Subcutaneous adipose tissue (tissue), 4 donors: Measurements from ENCODE around the gene INPP5A. TPM values are rescaled to one million over a fixed set of nuclear protein-coding genes. Genes with fewer than 3 reads are reported as not detected.

Experiments
- CTCF ChIP-seq: fragments of 450-650 bp; IDR thresholded peaks from one replicate; pipeline ENCODE4 v1.5.1; 2016; ENCODE audit warnings: low read depth, mild to moderate bottlenecking, control low read depth, antibody characterized with exemption, moderate library complexity
- total RNA-seq, 4 donors: library from RNA; depleted of rRNA; stranded (reverse); fragments of >200 nt; gene quantifications; one replicate each; pipeline ENCODE4 v1.1.0, GENCODE V29; 2016

The INPP5A gene
- total RNA-seq, 4 donors from 2014 or later = 23.1 to 34.1 (median 31.6) TPM

GRCh38 chr10:132614431-132615340 is 77.1 kb downstream of the INPP5A start:
- TF ChIP-seq CTCF = no peak

GRCh38 chr10:132615341-132616169 is 78.0 kb downstream of the INPP5A start:
- TF ChIP-seq CTCF = no peak

- TF ChIP-seq CTCF = no peak
Measured at GRCh38 chr10:132616170-132616995, 78.8 kb downstream of the INPP5A start.

- no peak for TF ChIP-seq CTCF
Measured at GRCh38 chr10:132616996-132617736, 79.6 kb downstream of the INPP5A start.

GRCh38 chr10:132617737-132618052 is 80.1 kb downstream of the INPP5A start:
- TF ChIP-seq CTCF = no peak

GRCh38 chr10:132618158-132618919 is 80.8 kb downstream of the INPP5A start:
- no peak for TF ChIP-seq CTCF
